ENCODE results near the gene VRTN. TPM values are rescaled to one million over a fixed set of nuclear protein-coding genes. Genes with fewer than 3 reads are reported as not detected.
"Not testable (repeated sequence)": the region's sequence is repeated elsewhere in the genome, so short reads cannot be mapped to it uniquely, and the experiment has no call there.

Gene VRTN
- total RNA-seq, 1 donor from 2014 or later: not detected

DNA sequence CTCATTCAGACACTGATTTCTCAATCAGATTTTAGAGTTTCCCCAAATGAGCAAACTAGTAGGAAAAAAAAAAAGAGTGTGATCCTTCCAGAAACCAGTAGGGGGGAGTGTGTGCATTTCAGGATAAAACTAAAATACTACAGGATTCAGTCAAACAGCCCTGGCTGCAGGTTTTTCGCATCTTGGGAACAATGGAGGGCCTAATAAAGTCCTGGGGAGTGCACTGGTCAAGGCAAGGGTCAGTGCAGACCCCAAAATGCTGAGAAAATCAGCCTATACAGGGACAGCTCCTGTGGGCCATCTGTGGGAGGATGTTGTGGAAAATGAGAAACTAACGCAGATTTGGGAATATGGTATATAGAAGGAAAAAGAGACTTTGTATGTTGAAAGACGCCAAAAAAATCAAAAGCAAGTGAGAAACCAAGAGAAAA, 23.3 kb upstream of the VRTN start:
- Histone ChIP-seq H3K36me3 (no peaks in the 10 kb centered on the region), H3K4me3 (no peak overlapping the region), H3K27ac (no peak overlapping the region), H3K9me3 (no peaks in the 10 kb centered on the region), H3K4me1 (no peaks in the 10 kb centered on the region), H3K27me3 (no peaks in the 10 kb centered on the region)
- ATAC-seq (peak; percentile 57), DNase-seq (no peak)
- intact Hi-C loops (cut with DNase I): no loop called here
- TF ChIP-seq, protein P1, sequence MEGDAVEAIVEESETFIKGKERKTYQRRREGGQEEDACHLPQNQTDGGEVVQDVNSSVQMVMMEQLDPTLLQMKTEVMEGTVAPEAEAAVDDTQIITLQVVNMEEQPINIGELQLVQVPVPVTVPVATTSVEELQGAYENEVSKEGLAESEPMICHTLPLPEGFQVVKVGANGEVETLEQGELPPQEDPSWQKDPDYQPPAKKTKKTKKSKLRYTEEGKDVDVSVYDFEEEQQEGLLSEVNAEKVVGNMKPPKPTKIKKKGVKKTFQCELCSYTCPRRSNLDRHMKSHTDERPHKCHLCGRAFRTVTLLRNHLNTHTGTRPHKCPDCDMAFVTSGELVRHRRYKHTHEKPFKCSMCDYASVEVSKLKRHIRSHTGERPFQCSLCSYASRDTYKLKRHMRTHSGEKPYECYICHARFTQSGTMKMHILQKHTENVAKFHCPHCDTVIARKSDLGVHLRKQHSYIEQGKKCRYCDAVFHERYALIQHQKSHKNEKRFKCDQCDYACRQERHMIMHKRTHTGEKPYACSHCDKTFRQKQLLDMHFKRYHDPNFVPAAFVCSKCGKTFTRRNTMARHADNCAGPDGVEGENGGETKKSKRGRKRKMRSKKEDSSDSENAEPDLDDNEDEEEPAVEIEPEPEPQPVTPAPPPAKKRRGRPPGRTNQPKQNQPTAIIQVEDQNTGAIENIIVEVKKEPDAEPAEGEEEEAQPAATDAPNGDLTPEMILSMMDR (IDR thresholded peaks at IDR 0.05): peak; percentile 61

DNA sequence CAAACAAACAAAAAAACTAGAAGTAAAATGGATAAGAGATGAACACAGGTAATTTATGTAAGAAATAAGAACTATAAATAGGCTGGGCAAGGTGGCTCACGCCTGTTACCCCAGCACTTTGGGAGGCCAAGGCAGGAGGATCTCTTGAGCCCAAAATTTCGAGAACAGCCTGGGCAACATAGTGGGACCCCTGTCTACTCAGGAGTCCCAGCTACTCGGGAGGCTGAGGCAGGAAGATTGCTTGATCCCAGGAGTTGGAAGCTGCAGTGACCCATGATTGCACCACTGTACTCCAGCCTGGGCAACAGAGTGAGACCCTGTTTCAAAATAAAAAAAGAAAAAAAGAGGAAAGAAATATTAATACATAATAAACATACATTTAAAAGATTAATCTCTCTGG, 22.8 kb upstream of the VRTN start:
- Histone ChIP-seq H3K27ac (no peak overlapping the region), H3K9me3 (no peaks in the 10 kb centered on the region), H3K36me3 (no peaks in the 10 kb centered on the region), H3K4me3 (no peak overlapping the region), H3K27me3 (no peaks in the 10 kb centered on the region), H3K4me1 (no peaks in the 10 kb centered on the region)
- ATAC-seq: no peak
- peak; percentile 20 for DNase-seq
- TF ChIP-seq, protein P1 (IDR thresholded peaks at IDR 0.05): no peak
- intact Hi-C loops (cut with DNase I): no loop called here

DNA sequence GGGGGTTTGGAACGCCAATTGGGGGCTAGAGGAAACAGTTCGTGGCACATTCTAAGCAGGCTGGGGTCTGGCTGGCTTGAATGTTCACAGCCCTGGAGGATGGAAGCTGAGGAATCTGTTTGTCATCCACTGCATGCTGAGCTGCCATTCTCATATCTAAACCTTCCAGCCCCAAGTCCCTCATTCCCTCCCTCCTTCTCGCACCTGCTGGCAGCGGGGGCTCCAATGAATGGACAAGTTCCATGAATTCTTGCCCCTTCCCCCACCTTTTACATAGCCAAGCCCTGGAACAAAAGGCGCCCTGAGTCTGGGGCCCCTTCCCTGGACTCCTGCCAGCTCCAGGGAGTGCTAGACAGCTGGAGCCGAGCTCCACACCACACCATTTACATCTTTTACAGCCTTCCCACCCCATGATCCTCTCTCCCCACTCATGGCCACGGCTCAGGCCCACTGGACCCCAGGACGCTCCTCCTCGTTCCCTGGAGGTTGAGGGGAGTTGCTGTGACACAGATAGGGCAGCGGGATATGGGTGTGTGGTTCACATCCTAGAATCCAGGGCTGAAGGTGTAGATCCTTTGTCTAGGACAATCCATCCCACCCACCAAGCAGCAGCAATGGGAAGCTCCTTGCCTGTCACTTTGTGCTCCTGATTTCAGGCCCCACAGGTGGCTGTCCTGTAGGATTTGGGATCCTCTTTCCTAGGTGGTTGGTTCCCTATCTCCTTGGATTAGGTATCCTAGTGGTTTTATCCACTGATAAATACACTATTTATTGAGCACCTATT, 21.7 kb upstream of the VRTN start:
- Histone ChIP-seq H3K4me1 (no peaks in the 10 kb centered on the region), H3K27me3 (no peaks in the 10 kb centered on the region), H3K27ac (no peak overlapping the region), H3K36me3 (no peaks in the 10 kb centered on the region), H3K4me3 (no peak overlapping the region), H3K9me3 (no peaks in the 10 kb centered on the region)
- TF ChIP-seq, protein P1 (IDR thresholded peaks at IDR 0.05): no peak
- no peak for ATAC-seq
- DNase-seq: peak; percentile 50
- intact Hi-C loops (cut with DNase I): no loop called here

DNA sequence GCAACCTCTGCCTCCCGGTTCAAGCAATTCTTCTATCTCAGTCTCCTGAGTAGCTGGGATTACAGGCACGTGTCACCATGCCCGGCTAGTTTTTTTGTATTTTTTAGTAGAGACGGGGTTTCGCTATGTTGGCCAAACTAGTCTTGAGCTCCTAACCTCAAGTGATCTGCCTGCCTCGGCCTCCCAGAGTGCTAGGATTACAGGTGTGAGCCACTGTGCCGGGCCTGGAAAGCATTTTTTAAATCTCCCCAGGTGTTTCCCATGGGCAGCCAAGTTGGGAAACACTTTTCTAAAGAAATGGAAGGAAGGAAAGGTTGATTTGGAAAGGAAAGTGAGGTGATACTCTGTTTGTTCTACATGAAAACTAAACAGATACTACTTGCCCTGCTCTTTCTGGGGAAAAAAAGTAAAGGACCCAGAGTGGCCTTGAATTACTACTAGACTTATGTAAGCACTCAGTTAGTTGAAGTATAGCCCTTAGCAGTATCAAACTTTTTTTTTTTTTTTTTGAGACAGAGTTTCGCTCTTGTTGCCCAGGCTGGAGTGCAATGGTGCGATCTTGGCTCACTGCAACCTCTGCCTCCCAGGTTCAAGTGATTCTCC, 18.2 kb upstream of the VRTN start:
- H3K27ac ChIP-seq; H3K4me1 ChIP-seq; H3K9me3 ChIP-seq; intact Hi-C loops (cut with DNase I); H3K36me3 ChIP-seq; H3K4me3 ChIP-seq; H3K27me3 ChIP-seq: not testable (repeated sequence)
- DNase-seq (peak; percentile 40), ATAC-seq (peak; percentile 58)

DNA sequence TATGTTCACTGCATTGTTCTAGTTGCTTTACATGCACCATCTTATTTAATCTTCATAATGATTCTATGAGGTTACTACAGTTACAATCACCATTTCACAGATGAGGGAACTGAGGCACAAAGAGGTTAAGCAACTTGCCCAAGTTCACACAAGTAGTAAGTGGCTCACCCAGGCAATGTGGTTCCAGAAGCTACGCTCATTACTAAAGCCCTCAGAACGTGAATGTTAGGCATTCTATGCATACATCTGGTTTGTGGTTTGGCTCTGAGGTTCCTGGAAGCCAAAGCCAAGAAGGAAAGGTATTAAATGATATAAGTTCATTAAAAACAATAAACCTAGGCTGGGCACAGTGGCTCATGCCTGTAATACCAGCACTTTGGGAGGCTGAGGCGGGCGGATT, 14.4 kb upstream of the VRTN start:
- Histone ChIP-seq H3K4me1 (no peaks in the 10 kb centered on the region), H3K27ac (no peak overlapping the region), H3K27me3 (no peaks in the 10 kb centered on the region), H3K4me3 (no peak overlapping the region), H3K36me3 (no peaks in the 10 kb centered on the region), H3K9me3 (no peaks in the 10 kb centered on the region)
- no peak for ATAC-seq
- DNase-seq: no peak
- intact Hi-C loops (cut with DNase I): no loop called here
- TF ChIP-seq, protein P1 (IDR thresholded peaks at IDR 0.05): no peak

DNA sequence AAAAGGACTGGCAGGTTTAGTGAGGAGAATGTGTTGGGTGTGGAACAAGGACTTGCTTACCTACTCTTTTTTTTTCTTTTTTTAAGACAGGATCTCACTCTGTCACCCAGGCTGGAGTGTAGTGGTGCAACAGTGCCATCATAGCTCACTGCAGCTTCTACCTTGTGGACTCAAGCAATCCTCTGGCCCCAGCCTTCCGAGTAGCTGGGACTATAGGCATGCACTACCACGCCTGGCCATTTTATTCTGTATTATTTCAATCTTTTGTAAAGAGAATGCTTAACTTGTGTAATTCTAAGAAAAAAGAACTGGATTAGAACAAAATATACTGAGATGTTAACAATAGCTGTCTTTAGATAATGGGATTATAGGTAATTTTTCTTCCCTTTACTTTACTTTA, 1.9 kb upstream of the VRTN start:
- ATAC-seq: no peak
- H3K27me3 ChIP-seq: no peaks in the 10 kb centered on the region
- TF ChIP-seq, protein P1 (IDR thresholded peaks at IDR 0.05): no peak
- DNase-seq: peak; percentile 13
- no peak overlapping the region for H3K4me3 ChIP-seq
- no peaks in the 10 kb centered on the region for H3K9me3 ChIP-seq
- H3K36me3 ChIP-seq: no peaks in the 10 kb centered on the region
- intact Hi-C loops (cut with DNase I): no loop called here
- no peaks in the 10 kb centered on the region for H3K4me1 ChIP-seq
- H3K27ac ChIP-seq: no peak overlapping the region
